ENCODE results near the gene KLHL29. TPM values are rescaled to one million over a fixed set of nuclear protein-coding genes. Genes with fewer than 3 reads are reported as not detected.

The KLHL29 gene
- total and polyA plus RNA-seq, 4 experiments from 2014 or later = 0.24 to 2.4 (median 1.9) TPM; not detected in 1

DNA sequence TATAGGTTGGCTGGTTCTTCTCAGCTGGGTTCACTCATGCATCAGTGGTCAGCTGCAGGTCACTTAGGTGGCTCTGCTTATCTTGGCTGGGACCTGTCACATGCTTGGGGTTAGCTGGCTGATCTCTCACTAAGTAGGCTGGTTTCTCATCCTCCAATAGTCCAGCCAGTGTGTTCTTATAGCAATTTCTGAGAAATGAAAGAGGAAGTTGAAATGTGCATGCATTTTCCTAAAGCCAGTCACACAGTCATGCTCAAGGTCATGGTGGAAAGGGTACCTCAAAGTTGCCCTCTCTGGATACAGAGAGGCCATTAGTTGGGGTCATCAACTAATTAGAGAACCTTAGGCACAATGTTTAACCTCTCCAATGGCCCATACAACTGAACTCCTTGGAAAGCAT, 64.4 kb downstream of the KLHL29 start:
- Mint-ChIP-seq H3K4me3 (no peak overlapping the region), H3K4me1 (peaks cover 13 to 26% (median 16%) of the 10 kb centered on the region in 4 donors), H3K27me3 (peaks cover 0 to 2% of the 10 kb centered on the region in 2 donors), H3K9me3 (no peaks in the 10 kb centered on the region), H3K36me3 (no peaks in the 10 kb centered on the region), H3K27ac (no peak overlapping the region)
- Histone ChIP-seq H3K4me1 (ENCODE audit: insufficient read depth, low read length) (peaks cover 15% of the 10 kb centered on the region), H3K4me3 (ENCODE audit: low read length in 2 of 2) (no peak overlapping the region), H3K27me3 (ENCODE audit: insufficient read depth, low read length) (no peaks in the 10 kb centered on the region), H3K36me3 (ENCODE audit: insufficient read depth, low read length) (no peaks in the 10 kb centered on the region), H3K27ac (ENCODE audit: low read depth, low read length) (no peak overlapping the region), H3K9me3 (ENCODE audit: control insufficient read depth in 1 of 2, low read length in 2 of 2) (no peaks in the 10 kb centered on the region)
- DNase-seq = no peak
- ChIA-PET CTCF (ENCODE audit: partially characterized antibody) (interaction anchor here (1.3 kb wide), 1 partner anchor 9 kb away, joined by 4 read pairs; no protein-coding TSS in a partner anchor), POLR2A (ENCODE audit: partially characterized antibody) (no interaction called here)
- intact Hi-C loops (cut with micrococcal nuclease) = no loop called here

DNA sequence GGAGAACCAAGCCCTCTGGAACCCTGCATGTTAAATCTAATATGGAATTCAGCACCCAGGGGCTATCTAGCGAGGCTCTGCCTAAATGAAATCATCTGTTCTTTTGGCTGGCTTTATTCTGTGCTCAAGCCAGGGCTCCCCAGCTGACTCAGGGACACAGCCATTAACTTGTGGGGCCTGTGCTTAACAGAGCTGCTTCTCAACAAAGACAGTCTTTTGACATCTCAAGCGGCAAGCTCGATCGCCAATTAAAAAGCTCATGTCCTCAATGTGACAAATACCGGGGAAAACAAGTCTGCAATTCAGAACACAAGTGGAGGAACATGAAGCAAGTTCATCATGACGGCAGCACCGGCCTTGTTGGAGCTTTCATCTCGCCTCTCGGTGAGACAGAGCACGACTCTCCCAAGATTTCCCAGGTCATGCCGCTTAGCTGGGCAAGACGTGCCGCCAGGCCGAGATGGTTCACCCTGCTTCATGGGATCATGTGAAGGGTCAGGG, 64.9 kb downstream of the KLHL29 start:
- no peaks in the 10 kb centered on the region for H3K36me3 ChIP-seq (ENCODE audit: insufficient read depth, low read length)
- Mint-ChIP-seq H3K36me3 (no peaks in the 10 kb centered on the region), H3K4me1 (peaks cover 15 to 30% (median 17%) of the 10 kb centered on the region in 4 donors), H3K27ac (no peak overlapping the region), H3K9me3 (no peaks in the 10 kb centered on the region), H3K27me3 (peaks cover 2 to 4% of the 10 kb centered on the region in 2 donors), H3K4me3 (no peak overlapping the region)
- no peak for DNase-seq
- no peak overlapping the region for H3K27ac ChIP-seq (ENCODE audit: low read depth, low read length)
- POLR2A ChIA-PET (ENCODE audit: partially characterized antibody) = no interaction called here
- H3K4me1 ChIP-seq (ENCODE audit: insufficient read depth, low read length) = peaks cover 15% of the 10 kb centered on the region
- no peaks in the 10 kb centered on the region for H3K9me3 ChIP-seq (ENCODE audit: control insufficient read depth in 1 of 2, low read length in 2 of 2)
- H3K27me3 ChIP-seq (ENCODE audit: insufficient read depth, low read length) = no peaks in the 10 kb centered on the region
- CTCF ChIA-PET (ENCODE audit: partially characterized antibody) = interaction anchor here (1.3 kb wide), 1 partner anchor 9 kb away, joined by 4 read pairs; no protein-coding TSS in a partner anchor
- no peak overlapping the region for H3K4me3 ChIP-seq (ENCODE audit: low read length in 2 of 2)
- intact Hi-C loops (cut with micrococcal nuclease) = no loop called here

DNA sequence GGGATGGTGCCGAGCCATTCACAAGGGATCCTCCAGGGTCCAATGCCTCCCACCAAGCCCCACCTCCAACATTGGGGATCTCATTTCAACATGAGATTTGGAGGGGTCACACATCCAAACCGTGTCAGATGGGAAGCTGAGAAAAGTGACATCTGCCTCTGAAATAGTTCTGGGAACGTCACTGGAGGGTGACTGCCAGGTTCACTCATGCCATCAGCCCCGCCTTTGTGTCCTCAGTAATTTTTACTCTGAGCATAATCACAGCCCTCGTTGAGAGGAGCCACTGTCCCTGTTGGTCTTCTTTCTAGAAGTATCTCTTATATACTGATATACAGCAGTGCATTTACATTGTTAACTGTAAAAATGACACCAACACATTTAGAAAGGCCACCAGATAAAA, 67.4 kb downstream of the KLHL29 start:
- ChIA-PET POLR2A (ENCODE audit: partially characterized antibody) (no interaction called here), CTCF (ENCODE audit: partially characterized antibody) (no interaction called here)
- H3K36me3 ChIP-seq (ENCODE audit: insufficient read depth, low read length) = no peaks in the 10 kb centered on the region
- H3K4me1 ChIP-seq (ENCODE audit: insufficient read depth, low read length) = peaks cover 15% of the 10 kb centered on the region
- H3K9me3 ChIP-seq (ENCODE audit: control insufficient read depth in 1 of 2, low read length in 2 of 2) = no peaks in the 10 kb centered on the region
- Mint-ChIP-seq H3K36me3 (no peaks in the 10 kb centered on the region), H3K9me3 (no peaks in the 10 kb centered on the region), H3K4me3 (peak overlapping the region in 2 of 8 donors; percentile 27 to 34), H3K27ac (peak overlapping the region in 2 of 7 donors; percentile 19 to 74), H3K27me3 (peaks cover 2 to 7% of the 10 kb centered on the region in 2 donors), H3K4me1 (peaks cover 15 to 30% (median 17%) of the 10 kb centered on the region in 4 donors)
- DNase-seq = no peak
- H3K27ac ChIP-seq (ENCODE audit: low read depth, low read length) = no peak overlapping the region
- no peak overlapping the region for H3K4me3 ChIP-seq (ENCODE audit: low read length in 2 of 2)
- intact Hi-C loops (cut with micrococcal nuclease) = no loop called here
- H3K27me3 ChIP-seq (ENCODE audit: insufficient read depth, low read length) = no peaks in the 10 kb centered on the region

DNA sequence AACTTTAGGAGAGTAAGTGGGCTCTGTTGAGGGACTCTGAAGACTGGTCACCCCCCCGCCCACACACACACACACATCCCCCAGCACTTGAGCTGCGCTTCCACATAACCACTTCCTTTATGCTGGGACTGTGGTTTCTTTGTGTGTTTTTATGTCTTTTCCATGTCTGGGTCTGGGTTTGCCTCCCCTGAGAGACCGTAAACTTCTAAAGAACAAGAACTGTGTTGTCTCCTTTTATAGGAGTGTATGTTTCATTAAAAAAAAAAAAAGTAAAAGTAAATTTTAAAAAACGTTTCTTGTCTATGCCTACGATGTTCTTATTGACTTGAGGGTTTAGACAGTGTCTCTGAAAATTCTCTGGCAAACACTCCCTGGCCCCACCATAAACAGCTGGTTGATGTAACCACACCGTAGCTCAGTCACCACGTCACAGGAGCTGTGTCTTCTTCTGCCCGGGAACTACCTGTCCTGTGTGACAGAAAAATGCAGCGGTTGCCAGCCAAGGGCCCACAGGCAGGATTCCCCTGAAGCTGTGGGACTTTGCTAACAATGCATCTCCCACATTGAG, 68.0 kb downstream of the KLHL29 start:
- H3K36me3 ChIP-seq (ENCODE audit: insufficient read depth, low read length) = no peaks in the 10 kb centered on the region
- Mint-ChIP-seq H3K9me3 (no peaks in the 10 kb centered on the region), H3K4me3 (peak overlapping the region in 7 of 8 donors; percentile 7 to 65 (median 29)), H3K27me3 (peaks cover 2 to 7% of the 10 kb centered on the region in 2 donors), H3K4me1 (peaks cover 15 to 30% (median 17%) of the 10 kb centered on the region in 4 donors), H3K36me3 (no peaks in the 10 kb centered on the region), H3K27ac (peak overlapping the region in 6 of 7 donors; percentile 18 to 74 (median 50))
- intact Hi-C loops (cut with micrococcal nuclease) = no loop called here
- no peak overlapping the region for H3K4me3 ChIP-seq (ENCODE audit: low read length in 2 of 2)
- peak; percentile 12 to 41 (median 30) for DNase-seq
- H3K27me3 ChIP-seq (ENCODE audit: insufficient read depth, low read length) = no peaks in the 10 kb centered on the region
- H3K27ac ChIP-seq (ENCODE audit: low read depth, low read length) = no peak overlapping the region
- H3K4me1 ChIP-seq (ENCODE audit: insufficient read depth, low read length) = peaks cover 15% of the 10 kb centered on the region
- POLR2A ChIA-PET (ENCODE audit: partially characterized antibody) = no interaction called here
- CTCF ChIA-PET (ENCODE audit: partially characterized antibody) = no interaction called here
- no peaks in the 10 kb centered on the region for H3K9me3 ChIP-seq (ENCODE audit: control insufficient read depth in 1 of 2, low read length in 2 of 2)

DNA sequence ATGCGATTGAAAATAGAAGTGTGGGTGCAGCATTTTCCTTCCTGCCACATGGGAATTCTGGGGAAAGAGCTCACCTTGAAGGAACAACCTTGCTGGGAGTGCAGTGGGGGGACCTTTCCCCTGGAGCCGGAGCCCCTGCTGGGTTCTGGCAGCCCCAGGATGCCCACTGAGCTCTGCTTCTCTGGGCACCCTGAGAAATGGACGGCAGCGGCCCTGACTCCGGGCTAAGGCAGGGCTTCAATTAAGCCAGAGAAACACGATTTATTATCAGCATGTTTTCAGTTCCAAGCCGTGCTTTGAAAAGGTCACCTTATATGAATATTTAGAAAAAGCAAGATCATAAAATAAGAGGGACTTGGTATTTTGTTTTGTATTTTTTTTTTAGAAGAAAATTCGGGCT, 68.5 kb downstream of the KLHL29 start:
- Mint-ChIP-seq H3K27ac (peak overlapping the region in 2 of 7 donors; percentile 38 to 63), H3K27me3 (peaks cover 2 to 7% of the 10 kb centered on the region in 2 donors)

DNA sequence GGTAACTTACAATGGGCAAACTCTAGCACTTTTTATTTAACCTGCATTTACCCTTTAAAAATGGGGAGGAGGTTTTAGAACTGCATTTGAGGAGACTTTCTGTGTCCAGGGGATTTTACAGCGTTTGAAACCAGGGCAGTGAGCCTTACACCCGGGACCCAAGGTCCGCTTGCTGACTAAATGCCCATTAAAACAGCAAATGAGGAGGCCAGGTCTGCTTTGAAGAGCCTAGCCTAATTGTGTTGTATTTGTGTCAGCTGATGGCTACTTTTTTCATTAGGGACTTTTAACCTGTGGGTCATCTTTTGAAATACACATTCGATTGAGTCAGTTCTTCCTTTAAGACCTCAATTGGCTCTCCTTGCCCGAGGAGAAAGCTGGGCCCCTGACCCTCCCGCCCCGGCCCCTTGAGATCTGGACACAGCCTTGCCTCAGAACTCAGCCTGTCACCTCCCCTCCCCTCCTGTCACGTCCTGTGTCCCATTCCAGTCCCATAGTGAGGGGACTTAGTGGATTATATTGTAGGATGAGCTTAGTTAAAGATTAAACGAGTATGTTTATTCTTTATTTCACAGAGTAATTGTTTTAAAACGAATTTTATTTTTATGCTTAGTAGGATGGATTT, 69.0 kb downstream of the KLHL29 start:
- H3K36me3 ChIP-seq (ENCODE audit: insufficient read depth, low read length) = no peaks in the 10 kb centered on the region
- H3K4me3 Mint-ChIP-seq = peak overlapping the region in 1 of 8 donors; percentile 29
- H3K4me1 Mint-ChIP-seq = peaks cover 15 to 30% (median 17%) of the 10 kb centered on the region in 4 donors
- no peaks in the 10 kb centered on the region for H3K36me3 Mint-ChIP-seq
- peaks cover 15% of the 10 kb centered on the region for H3K4me1 ChIP-seq (ENCODE audit: insufficient read depth, low read length)
- no peak for DNase-seq
- POLR2A ChIA-PET (ENCODE audit: partially characterized antibody) = no interaction called here
- intact Hi-C loops (cut with micrococcal nuclease) = no loop called here
- H3K4me3 ChIP-seq (ENCODE audit: low read length in 2 of 2) = no peak overlapping the region
- H3K27me3 ChIP-seq (ENCODE audit: insufficient read depth, low read length) = no peaks in the 10 kb centered on the region
- H3K27ac Mint-ChIP-seq = peak overlapping the region in 1 of 7 donors; percentile 15
- H3K27me3 Mint-ChIP-seq = peaks cover 2 to 7% of the 10 kb centered on the region in 2 donors
- no peaks in the 10 kb centered on the region for H3K9me3 ChIP-seq (ENCODE audit: control insufficient read depth in 1 of 2, low read length in 2 of 2)
- H3K9me3 Mint-ChIP-seq = no peaks in the 10 kb centered on the region
- CTCF ChIA-PET (ENCODE audit: partially characterized antibody) = no interaction called here
- no peak overlapping the region for H3K27ac ChIP-seq (ENCODE audit: low read depth, low read length)

More for the DNA sequence above, 68.5 kb downstream of the KLHL29 start:
- Histone ChIP-seq H3K9me3 (ENCODE audit: control insufficient read depth in 1 of 2, low read length in 2 of 2) (no peaks in the 10 kb centered on the region), H3K4me3 (ENCODE audit: low read length in 2 of 2) (no peak overlapping the region), H3K27ac (ENCODE audit: low read depth, low read length) (no peak overlapping the region), H3K36me3 (ENCODE audit: insufficient read depth, low read length) (no peaks in the 10 kb centered on the region), H3K27me3 (ENCODE audit: insufficient read depth, low read length) (no peaks in the 10 kb centered on the region), H3K4me1 (ENCODE audit: insufficient read depth, low read length) (peaks cover 15% of the 10 kb centered on the region)
- DNase-seq = no peak
- Mint-ChIP-seq H3K4me3 (peak overlapping the region in 6 of 8 donors; percentile 7 to 65 (median 23)), H3K4me1 (peaks cover 15 to 30% (median 17%) of the 10 kb centered on the region in 4 donors), H3K9me3 (no peaks in the 10 kb centered on the region), H3K36me3 (no peaks in the 10 kb centered on the region)
- CTCF ChIA-PET (ENCODE audit: partially characterized antibody) = no interaction called here
- intact Hi-C loops (cut with micrococcal nuclease) = no loop called here
- POLR2A ChIA-PET (ENCODE audit: partially characterized antibody) = no interaction called here

DNA sequence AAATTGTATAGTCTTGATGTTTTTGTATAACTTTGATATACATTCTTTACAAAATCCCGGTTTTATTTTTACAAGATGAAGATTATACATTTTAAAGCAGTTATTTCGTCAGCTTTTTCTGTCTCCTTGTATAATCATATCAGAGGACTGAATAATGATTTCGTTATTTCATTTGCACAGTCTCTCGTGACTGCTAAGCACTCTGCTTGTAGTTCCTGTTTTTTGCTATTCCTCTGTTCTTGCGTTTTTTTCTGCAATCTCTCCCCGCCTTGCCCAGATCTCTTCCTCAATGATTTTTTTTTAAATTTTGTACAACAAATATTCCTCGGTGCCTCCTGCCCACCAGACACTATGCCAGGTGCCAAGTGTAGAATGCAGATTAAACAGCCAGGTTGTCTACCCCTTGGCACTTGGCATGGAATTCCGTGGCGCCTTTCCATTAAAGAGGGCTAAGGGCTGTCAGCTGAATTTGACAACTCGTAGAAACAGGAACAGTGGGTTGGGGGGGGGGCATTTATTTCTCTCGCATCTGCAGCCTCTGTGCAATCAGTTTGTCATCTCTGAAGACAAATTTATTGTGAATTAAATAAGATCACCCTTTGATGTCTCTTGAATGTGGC, 69.6 kb downstream of the KLHL29 start:
- Mint-ChIP-seq H3K4me3 (no peak overlapping the region), H3K9me3 (no peaks in the 10 kb centered on the region), H3K27me3 (peaks cover 0 to 7% of the 10 kb centered on the region in 2 donors), H3K27ac (no peak overlapping the region), H3K36me3 (no peaks in the 10 kb centered on the region), H3K4me1 (peaks cover 15 to 30% (median 17%) of the 10 kb centered on the region in 4 donors)
- Histone ChIP-seq H3K27me3 (ENCODE audit: insufficient read depth, low read length) (no peaks in the 10 kb centered on the region), H3K27ac (ENCODE audit: low read depth, low read length) (no peak overlapping the region), H3K36me3 (ENCODE audit: insufficient read depth, low read length) (no peaks in the 10 kb centered on the region), H3K4me3 (ENCODE audit: low read length in 2 of 2) (no peak overlapping the region), H3K4me1 (ENCODE audit: insufficient read depth, low read length) (peaks cover 15% of the 10 kb centered on the region), H3K9me3 (ENCODE audit: control insufficient read depth in 1 of 2, low read length in 2 of 2) (no peaks in the 10 kb centered on the region)
- intact Hi-C loops (cut with micrococcal nuclease) = no loop called here
- ChIA-PET POLR2A (ENCODE audit: partially characterized antibody) (no interaction called here), CTCF (ENCODE audit: partially characterized antibody) (no interaction called here)
- no peak for DNase-seq

Measured in CD4-positive, alpha-beta memory T cell (primary cell).